Muscle of arm (tissue), 12 donors: ENCODE results near the gene MMP2. TPM values are rescaled to one million over a fixed set of nuclear protein-coding genes. Genes with fewer than 3 reads are reported as not detected.

Experiments
- DNase-seq: peaks from one replicate; pipeline ENCODE4 v3.0.0-alpha.2; 2013
- polyA plus RNA-seq, 12 donors: library from polyadenylated mRNA; unstranded; fragments of 120-200 nt; gene quantifications; one replicate each; pipeline ENCODE4 v1.2.1, GENCODE V29; 2013; ENCODE audit not compliant: insufficient read length in 12 of 12

MMP2 gene
- polyA plus RNA-seq, 12 donors, result 269 to 849 (median 541) TPM; not detected in 1

DNA sequence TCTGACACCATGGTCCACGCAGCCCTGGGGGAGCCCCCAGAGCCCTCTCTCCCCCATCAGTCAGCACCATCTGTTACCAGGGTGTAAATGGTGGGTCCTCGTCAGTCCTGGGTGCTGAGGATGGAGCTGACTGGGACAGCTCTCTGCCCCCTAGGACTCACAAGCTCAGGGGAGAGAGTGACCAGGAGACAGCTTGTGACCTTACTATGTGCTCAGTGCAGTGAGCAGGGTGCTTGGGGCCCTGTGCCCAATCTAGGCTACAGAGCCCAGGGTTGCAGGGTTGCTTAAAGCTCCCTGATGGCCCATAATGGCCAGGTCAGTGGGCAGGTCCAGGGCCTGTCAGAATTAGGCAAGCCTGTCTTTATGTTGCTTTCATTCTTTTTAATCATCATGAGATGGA is 11.3 kb downstream of the MMP2 start:
- DNase-seq, result no peak

DNA sequence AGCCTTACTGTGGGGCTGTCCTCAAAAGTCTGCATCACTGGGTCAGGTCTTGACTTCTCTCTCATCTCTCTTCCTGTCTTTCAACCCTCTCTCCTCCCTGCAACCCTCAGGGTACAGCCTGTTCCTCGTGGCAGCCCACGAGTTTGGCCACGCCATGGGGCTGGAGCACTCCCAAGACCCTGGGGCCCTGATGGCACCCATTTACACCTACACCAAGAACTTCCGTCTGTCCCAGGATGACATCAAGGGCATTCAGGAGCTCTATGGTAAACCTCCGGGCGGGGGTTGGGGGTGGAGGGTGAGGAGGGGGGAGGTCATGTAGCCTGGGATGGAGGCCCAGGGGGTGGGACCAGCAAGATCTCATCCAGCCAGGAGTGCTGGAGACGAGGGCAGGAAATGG is 12.7 kb downstream of the MMP2 start:
- DNase-seq, result no peak

DNA sequence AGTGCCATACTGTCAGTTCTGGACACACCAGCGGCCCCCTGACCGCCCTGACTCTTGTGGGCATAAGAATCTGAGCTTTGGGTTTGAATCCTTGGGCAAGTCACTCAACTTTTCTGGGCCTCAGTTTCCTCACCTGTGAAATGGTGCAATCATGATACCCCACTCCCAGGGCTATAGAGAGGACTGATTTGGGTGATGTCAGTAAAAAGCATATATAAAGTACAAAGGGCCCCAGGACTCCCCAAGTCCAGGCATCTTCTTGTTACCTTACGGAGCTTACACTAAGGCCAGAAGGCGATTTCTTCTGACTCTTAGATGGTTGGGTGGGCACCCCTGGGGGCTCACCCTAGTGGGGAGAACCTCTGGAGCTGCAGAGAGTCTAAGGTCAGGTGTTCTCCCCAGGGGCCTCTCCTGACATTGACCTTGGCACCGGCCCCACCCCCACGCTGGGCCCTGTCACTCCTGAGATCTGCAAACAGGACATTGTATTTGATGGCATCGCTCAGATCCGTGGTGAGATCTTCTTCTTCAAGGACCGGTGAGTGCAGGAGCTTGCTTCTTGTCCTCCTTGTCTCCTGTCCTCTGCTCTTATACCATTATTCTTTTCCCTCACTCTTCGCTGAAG is 13.9 kb downstream of the MMP2 start:
- no peak for DNase-seq

DNA sequence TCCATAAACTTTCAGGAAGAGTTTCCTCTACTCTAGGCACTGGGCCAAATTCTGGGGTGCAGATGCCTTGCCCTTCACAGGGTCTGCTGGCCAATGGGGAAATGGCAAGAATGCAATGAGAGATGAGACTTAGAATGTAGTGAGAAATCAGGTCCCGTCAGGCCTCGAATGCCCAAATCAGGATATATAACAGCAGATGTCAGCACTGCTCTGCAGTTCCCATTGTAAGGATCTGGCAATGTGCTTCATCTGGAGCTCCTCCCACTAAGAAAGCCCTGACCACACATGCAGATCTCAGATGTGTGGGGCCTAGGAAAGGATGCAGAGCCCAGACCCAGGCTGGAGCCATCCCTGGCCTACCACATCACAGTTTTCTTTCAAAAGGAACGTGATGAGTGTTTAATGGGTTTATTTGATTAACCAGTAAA is 16.0 kb downstream of the MMP2 start:
- DNase-seq, result peak; percentile 91

DNA sequence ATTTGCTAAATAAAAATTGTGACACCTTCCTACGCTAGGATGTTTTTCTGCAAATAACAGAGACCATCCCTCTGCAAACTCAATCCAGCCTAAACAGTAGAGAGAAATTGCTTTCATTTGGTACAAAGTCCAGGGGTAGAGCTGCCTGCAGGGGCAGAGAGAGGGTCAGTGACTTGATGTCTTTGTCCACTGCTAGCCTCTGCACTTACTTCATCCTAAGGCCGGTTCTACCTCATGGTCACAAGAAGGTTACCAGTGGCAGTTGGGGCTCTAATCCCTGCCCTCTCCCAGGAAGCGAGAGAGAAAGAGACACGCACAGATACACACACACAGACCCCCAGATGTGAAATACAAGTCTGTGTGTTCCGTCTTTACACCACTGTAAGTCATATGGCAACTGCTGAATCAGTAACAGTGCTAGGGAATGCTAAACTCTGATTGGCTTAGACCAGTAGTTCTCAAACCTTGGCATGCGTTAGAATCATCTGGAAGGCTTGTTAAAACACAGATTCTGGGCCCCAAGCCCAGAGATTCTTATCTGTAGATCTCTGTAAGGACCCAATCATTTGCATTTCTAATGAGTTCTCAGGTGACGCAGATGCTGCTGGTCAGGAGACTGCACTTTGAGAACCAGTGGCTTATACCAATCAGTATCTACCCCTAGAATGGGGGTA is 16.8 kb downstream of the MMP2 start:
- no peak for DNase-seq

DNA sequence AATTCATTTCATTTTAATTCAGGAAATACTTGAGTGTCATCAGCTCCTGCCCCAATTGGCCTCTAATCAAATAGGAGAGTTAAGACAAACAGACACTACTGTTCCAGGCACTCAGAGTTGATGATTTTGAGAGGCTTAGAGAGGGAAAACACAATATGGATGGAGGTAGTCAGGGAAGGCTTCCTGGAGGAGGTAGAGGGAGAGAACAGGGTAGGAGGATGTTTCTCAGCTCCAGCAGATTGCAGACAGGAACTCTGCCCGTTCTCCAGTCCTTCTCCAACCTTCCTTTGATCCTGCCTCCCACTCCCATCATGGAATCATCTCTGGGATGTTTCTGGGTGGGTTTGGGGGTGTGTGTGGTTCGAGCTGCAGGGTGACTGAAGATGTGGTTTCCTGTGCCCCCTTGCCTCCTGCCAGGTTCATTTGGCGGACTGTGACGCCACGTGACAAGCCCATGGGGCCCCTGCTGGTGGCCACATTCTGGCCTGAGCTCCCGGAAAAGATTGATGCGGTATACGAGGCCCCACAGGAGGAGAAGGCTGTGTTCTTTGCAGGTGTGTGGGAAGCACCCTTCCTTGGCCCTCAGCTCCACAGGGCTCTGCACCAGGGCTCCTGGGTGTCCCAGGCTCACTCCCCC is 17.6 kb downstream of the MMP2 start:
- DNase-seq, result no peak

DNA sequence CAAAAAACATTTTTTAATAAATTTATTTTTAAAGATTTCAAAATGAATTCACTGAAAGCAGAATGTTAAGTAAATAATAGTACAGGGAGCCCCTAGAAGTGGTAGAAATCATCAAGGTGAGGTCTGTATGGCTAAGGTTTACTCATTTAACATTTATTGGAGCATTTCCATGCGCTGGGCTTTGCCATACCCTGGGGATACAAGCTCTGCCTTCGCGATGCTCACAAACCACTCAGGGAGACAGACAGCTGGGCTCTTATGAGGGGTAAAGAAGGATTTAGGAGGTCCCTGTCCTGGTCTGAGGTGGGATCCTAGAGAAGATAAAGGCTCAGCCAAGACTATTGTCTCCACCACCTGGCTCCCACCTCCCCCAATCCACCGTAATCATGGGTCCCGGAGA is 18.6 kb downstream of the MMP2 start:
- DNase-seq, result no peak

DNA sequence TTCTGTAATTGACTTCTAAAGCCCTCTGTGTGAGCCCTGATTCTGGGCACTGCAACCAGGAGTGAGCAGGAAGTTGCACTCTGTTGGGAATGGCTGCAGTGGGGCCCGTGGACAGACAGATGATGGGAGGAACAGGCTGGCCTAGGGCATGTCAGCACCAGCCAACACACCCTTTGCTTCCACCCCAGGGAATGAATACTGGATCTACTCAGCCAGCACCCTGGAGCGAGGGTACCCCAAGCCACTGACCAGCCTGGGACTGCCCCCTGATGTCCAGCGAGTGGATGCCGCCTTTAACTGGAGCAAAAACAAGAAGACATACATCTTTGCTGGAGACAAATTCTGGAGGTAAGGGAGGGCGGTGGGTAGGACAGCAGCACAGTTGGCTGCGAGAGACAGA is 19.1 kb downstream of the MMP2 start:
- no peak for DNase-seq

DNA sequence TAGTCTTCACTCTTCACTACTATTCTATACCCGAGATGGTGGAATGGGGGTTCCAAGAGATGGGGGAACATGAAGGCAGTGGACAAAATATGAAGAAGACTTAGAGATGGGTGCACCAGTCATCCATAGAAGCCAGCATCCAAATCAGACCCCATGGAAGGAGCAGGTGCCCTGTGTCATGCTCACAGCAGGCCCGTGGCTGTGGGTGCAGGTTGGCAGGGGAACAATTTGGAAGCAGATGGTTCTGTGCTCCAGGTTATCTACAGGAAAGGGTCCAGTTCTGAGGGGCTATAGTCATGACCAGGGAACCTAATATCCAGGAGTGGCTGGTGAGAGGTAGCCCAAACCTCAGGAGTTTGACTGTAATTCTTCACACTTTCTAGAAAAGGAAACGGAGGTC is 20.3 kb downstream of the MMP2 start:
- DNase-seq, result no peak

DNA sequence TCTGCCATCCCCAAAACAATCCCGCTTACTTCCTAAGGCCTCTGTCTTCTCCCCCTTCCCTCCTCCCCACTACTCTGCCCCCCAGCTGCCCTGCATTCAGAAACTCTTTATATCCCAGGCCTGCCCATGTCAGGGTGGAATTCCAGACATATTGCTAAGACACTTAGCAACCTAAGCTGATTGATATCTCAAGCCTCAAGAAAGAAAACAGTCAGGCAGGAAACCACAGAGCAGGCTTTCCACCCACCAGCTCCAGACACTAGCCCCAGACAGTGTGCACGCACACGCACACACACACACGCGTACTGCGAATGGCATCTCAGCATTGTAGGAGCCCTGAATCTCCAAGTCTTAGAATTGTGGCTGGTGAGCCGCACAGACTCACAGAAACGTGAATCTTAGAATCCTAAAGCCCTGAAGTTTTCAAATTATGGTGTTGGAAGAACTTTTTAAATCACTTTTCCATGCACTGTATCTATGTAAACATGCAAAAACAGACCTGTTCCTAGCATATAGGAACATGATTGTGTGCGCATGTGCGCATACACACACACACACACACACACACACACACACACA is 21.0 kb downstream of the MMP2 start:
- DNase-seq, result no peak

DNA sequence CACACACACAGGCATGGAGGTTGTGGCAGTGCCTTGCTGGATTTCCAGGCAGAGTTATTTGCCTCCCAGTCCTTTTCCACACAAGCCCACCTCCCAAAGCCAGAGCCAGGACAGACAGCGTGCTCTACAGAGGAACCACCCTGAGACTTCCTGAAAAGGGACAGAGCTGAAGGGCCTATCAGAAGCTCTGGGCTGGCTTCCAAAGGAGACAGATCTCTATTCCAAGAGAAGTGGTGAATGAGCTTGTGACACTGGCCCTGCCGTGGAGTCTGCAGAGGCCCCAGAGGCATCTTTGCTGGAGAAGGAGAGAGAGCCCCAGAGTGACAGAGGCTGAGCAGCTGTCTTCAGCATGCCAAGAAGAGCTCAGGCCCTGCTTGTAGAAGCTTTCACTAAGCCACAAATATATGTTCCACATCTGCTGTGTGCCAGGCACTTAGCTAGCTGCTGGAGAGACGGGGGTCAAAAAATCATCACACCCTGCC is 21.6 kb downstream of the MMP2 start:
- peak; percentile 81 for DNase-seq

DNA sequence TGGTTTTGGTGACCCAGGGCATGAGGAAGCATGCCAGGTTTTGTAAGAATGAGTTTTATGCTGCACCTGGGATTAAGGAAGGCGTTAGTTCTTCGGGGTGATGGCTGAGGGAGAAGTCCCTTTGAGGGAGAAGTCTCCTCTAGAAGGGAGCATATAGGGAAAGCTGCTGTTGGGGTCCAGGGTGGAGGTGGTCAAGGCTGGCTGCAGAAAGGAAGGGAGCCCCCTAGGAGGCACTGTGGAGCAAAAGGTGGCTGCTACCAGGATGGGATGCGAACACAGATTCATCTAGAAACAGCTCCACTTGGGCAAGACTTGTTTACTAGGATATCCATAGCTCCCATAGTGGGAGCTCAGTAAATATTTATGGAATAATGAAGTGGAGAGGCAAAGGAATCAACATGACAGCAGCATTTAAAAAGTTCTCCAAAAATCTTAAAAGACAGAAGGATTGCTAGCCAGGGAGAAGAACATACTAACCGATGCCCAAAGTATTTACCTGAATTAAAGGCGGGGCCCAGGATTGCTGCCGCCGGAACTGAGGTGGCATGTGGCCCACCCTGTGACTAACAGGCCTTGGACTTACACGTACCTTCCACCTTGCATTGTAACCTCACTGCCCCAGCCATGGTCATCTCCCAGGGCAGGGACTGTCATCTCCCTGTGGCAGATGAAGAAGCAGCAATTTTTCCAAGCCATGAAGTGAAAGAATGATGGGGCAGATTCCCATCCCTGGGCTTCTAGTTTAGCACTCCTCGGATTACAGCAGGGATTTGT is 22.7 kb downstream of the MMP2 start:
- no peak for DNase-seq

DNA sequence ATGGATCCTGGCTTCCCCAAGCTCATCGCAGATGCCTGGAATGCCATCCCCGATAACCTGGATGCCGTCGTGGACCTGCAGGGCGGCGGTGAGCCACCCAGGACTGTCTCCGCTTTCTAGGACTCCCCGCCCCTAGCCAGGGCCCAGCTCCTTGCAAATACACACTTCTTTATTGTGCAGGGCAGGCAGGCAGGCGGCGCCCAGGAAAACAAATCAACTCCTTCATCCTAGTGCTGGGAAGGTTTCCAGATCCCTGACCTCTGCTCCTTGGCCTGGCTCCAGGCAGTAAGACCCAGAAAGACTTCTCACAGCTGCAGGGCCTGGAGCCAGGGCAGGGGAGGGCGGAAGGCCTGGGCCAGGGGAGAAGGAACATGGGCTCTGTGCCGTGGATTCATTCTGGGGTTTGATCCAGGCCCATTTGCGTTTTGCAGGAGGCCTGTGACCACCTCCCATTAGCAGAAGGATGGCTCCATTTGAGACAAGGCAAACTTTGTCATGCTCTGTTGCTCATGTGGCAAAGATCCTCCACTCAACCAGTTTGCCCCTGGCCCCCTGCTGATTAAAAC is 23.9 kb downstream of the MMP2 start:
- peak; percentile 97 for DNase-seq

DNA sequence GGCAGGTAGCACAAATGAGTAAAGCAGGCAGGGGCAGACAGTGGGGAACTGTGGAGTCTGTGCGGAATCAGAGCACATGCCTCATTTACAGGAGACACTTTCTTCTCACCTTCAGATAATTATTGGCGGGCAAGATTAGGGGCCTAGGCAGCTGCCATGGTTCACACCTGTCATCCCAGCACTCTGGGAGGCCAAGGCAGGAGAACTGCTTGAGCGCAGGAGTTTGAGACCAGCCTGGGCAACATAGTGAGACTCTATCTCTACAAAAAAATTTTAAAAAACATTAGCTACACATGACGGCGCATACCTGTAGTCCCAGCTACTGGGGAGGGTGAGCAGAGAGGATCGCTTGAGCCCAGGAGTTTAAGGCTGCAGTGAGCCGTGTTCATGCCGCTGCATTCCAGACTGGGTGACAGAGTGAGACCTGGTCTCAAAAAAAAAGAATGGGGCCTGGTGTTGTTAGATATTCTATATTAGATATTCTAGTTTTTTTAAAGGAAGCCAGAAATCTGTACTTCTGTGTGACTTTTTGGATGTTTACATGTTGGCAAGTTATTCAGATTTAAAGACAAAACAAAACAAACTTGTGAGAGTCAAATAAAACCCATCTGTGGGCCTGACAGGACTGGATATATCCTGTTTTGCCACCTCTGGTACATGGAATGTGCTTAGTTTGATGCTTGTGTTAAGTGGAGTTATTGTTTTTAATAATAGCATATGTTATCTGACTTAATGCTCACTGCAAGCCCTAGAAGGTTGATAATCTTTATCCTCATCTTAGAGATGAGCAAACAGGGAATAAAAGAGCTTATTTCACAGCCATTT is 24.9 kb downstream of the MMP2 start:
- no peak for DNase-seq

DNA sequence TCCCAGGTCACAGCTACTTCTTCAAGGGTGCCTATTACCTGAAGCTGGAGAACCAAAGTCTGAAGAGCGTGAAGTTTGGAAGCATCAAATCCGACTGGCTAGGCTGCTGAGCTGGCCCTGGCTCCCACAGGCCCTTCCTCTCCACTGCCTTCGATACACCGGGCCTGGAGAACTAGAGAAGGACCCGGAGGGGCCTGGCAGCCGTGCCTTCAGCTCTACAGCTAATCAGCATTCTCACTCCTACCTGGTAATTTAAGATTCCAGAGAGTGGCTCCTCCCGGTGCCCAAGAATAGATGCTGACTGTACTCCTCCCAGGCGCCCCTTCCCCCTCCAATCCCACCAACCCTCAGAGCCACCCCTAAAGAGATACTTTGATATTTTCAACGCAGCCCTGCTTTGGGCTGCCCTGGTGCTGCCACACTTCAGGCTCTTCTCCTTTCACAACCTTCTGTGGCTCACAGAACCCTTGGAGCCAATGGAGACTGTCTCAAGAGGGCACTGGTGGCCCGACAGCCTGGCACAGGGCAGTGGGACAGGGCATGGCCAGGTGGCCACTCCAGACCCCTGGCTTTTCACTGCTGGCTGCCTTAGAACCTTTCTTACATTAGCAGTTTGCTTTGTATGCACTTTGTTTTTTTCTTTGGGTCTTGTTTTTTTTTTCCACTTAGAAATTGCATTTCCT is 26.5 kb downstream of the MMP2 start:
- no peak for DNase-seq

DNA sequence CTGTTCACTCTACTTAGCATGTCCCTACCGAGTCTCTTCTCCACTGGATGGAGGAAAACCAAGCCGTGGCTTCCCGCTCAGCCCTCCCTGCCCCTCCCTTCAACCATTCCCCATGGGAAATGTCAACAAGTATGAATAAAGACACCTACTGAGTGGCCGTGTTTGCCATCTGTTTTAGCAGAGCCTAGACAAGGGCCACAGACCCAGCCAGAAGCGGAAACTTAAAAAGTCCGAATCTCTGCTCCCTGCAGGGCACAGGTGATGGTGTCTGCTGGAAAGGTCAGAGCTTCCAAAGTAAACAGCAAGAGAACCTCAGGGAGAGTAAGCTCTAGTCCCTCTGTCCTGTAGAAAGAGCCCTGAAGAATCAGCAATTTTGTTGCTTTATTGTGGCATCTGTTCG is 27.1 kb downstream of the MMP2 start:
- no peak for DNase-seq

DNA sequence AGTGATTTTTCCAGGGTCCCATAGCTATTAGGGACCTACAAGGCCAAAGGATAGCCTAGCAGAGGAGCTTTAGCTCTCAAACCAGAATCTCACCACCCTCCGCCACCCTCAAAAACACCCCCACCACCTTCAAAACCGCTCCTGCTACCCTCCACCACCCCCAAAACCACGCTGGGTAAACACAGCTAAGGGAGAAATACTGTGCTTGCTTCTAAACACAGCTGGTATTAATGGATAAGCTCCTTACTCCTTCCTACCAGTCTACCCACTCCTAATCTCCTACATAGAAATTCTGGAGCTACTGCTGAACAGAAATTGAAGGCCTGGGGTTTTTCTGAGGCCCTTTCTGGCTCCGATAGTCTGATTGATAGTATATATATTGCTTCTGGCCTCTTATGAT is 27.7 kb downstream of the MMP2 start:
- no peak for DNase-seq

DNA sequence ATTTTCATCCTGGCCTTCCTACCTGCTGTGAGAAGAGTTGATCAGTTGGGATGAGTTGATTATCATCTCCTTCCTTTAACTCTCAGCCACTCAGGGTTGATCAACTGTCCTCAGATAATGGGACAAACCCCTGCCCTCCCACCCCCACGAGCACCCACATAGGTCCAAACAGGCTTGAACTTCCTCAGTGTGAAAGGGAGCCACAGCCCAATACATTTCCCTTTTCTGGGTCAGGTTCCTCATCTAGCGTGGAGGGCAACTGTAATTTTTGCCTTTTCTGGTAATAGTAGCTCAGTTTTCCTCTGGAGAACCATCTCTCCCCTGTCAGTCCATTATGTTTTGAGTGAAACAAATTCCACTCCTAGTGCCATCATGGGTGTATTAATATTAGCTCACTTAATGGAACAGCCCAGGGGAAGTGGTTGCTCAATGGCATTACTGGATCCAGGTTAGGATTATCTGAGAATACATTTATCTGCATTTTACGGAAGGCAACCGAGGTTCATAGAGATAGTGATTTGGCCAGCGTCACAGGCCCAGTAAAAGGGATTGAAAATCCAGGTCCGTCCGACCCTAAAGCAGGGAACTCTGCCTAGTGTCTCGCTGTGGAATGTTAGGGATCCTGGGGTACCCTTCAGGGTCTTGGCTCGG is 29.4 kb downstream of the MMP2 start:
- no peak for DNase-seq
